GM19023 (cell line): ENCODE data around the gene SLC16A2.
"Not testable (repeated sequence)": the region's sequence is repeated elsewhere in the genome, so short reads cannot be mapped to it uniquely, and the experiment has no call there.

ENCODE experiments used
- ATAC-seq: cut with Tn5 transposase; IDR thresholded peaks from one replicate; pipeline ENCODE4 v1.9.1; 2021; ENCODE audit warnings: mild to moderate bottlenecking, moderate library complexity; ENCODE audit not compliant: unreplicated experiment

The SLC16A2 gene

DNA sequence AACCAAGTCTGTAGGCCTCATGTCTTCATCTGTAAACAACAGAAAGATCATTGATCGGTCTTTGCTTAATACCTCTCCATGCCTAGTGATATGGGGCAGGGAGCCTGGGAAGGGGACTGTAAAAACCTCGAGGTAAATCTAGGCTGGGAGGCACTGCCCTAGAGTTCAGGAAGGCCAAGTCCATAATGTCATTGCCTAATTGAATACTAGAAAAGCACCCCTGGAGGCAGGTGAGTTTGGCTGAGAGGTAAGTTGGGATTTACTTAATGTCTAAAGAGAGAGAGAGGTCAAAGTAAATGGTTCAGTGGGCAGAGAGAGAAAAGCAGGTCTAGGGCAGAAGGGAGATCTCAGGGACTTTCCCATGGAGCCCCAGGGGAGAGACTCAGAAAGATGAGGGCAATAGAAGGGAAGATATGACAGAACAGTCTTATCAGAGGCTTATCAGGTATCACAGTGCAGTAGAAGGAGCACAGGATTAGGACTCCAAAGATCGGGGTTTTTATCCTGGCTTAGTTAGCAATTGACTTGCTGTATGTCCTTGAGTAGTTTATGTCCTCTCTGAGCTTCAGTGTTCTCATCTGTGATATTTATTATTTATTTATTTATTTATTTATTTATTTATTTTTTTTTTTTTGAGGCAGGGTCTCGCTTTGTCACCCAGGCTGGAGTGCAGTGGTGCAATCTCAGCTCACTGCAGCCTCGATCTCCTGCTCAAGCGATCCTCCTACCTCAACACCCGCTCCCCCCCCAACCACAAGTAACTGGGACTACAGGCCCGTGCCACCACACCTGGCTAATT is 85.2 kb downstream of the SLC16A2 start:
- peak; percentile 89 for ATAC-seq

DNA sequence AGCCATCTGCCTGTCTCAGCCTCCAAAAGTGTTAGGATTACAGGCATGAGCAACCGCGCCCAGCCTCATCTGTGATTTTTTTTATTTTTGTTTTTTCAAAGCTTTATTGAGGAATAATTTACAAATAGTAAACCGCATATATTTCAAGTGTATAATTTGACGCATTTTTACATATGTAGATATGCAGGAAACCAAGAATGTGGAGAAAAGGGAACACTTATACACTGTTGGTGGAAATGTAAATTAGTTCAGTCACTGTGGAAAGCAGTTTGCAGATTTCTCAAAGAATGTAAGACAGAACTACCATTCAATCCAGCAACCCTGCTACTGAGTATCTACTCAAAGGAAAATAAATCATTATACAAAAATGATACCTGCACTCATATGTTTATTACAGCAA is 85.9 kb downstream of the SLC16A2 start:
- ATAC-seq, result no peak

DNA sequence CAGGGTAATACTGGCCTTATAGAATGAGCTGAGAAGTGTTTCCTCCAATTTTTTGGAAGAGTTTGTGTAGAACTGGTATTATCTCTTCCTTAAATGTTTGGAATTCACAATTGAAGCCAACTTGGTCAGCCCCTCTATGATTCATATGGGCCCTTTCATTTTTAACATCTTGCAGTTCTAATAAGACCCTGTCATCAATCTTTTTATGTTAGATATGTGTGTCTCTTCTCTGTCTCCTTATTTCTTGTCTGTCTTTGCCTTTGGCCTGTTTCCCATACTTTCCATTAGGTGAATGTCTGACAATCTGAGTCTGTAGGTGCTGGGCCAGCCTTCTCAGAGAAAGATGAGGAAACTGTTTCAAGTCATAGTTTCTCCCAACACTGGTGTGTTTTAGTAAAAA is 88.7 kb downstream of the SLC16A2 start:
- no peak for ATAC-seq

DNA sequence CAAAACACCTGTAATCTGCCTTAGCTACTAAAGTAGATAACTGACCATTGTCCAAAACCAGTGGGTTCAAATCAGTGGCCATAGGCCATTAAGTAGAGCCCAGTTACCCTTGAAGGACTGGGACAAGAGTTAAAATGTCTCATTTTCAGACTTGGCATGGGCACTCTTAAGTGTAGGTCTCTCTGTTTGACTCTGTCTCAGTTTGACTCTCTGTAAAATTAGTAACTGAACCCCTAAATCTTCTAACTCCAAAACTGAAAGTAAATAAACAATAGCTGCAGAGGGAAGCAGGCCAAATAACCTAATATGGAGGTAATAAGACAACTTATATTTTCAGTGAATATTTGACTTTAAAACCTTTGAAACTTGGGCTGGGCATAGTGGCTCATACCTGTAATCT is 89.1 kb downstream of the SLC16A2 start:
- peak; percentile 46 for ATAC-seq

DNA sequence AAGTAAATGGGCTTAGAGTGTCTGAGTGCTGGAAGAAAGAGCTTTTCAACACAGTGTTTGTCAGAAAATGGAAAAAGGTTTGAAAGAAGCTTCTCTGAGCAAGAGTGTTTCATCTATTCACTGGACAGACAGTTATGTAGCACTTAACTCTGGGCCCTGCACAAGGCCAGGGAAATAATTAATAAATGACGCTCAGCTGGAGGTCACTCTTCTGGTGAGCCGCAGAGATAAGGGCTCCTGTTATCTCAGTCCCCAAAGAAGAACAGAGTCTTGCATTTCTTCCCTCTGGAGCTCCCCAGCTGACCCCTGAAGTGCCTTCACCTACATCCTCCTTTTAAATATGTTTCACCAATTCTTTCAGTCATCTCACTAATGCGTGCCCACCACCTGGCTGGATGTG is 90.4 kb downstream of the SLC16A2 start:
- ATAC-seq, result no peak

DNA sequence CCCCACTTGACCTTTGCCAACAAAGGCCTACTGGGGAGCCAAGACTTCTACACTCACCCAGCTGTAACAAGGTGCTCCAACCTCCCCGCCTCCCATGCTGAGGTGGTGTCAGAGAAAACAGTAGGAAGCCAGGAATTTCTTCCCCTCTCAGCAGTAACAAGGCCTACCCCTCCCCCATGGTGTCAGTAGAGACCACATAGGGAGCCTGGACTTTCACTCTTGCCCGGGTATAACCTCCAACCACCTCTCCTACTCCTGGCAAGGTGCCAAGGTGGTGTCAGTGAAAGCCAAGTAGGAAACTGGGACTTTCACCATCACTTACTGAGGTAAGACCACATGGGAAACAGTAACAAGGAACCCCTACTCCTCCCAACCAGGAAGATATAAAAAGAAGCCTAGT is 93.1 kb downstream of the SLC16A2 start:
- no peak for ATAC-seq

DNA sequence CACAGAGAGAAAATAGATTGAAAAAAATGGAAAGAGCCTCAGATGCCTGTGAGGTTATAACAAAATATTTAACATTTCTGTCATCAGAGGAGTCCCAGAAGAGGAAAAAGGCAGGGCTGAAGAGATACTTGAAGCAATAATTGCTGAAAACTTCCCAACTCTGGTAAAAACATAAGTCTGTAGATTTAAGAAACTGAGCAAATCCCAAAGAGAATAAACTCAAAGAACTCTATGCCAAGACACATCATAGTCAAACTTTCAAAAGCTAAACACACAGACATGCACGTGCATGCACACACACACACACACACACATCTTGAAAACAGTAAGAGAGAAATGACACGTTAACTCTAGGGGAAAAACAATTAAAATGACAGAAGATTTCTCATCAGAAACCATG is 94.1 kb downstream of the SLC16A2 start:
- no peak for ATAC-seq

DNA sequence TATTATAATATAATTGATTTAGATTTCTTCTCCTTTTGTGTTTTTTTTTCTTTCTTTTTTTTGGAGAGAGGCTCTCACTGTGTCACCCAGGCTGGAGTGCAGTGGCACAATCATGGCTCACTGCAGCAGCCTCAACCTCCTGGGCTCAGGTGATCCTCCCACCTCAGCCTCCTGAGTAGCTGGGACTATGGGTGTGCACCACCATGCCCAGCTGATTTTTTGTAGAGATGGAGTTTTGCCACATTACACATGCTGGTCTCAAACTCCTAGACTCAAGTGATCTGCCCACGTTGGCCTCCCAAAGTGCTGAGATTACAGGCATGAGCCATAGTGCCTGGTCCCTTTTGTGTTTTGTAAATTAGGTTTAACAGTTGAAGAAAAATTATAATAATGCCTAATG is 94.7 kb downstream of the SLC16A2 start:
- not testable (repeated sequence) for ATAC-seq

DNA sequence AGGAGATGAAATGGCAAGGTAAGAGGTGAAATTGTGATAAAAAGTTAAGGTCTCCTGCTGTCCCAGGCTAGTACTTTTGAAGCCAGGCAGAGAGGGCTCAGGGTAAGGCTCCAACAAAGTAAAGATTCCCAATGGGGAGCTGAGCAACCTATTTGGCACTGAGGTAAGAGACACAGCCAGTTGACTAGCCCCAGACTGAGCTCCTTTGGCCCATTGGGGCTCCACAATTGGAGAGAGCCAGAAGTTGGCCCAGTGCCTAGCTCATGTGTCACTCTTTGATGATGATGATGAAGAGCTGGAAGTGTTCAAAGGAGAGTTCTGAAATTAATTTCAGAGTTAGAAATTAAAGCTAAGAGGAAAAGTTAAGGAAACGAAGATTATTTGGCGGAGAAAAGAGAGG is 98.6 kb downstream of the SLC16A2 start:
- ATAC-seq, result no peak

DNA sequence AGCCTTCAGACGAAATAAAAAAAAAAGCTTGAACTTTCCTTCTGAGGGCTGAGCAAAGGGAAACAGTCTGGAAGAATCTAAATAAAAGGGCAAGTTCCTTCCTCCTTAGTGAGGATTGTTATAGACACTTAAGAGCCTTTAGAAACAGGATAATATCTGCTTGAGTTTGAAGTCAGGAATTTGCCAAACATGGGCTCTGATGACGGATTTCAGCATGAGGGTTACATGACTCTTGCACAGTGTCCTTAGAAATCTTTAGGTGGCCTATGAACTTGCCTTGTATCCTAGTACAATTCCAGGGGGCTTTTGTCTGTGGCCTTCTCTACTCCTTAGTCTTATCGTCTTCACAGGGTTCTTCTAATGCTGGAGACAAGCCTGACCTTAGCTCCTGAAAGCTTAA is 99.0 kb downstream of the SLC16A2 start:
- no peak for ATAC-seq

DNA sequence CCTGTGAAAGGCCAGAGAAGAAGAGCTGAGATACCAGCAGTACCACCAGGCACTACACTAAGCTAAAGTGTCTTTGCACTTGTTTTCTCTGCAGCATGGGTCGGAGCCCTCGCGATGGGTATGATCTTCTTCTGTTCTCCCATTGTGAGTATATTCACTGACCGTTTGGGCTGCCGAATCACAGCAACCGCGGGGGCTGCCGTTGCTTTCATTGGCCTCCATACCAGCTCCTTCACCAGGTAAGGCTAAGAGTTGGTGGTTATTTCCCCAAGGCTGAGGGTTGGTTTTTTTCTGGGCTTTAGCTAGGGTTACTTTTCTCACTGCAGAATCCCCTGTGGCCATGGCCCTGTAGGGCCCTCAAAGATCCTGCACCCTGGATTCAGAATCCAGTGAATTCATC is 99.6 kb downstream of the SLC16A2 start:
- no peak for ATAC-seq

DNA sequence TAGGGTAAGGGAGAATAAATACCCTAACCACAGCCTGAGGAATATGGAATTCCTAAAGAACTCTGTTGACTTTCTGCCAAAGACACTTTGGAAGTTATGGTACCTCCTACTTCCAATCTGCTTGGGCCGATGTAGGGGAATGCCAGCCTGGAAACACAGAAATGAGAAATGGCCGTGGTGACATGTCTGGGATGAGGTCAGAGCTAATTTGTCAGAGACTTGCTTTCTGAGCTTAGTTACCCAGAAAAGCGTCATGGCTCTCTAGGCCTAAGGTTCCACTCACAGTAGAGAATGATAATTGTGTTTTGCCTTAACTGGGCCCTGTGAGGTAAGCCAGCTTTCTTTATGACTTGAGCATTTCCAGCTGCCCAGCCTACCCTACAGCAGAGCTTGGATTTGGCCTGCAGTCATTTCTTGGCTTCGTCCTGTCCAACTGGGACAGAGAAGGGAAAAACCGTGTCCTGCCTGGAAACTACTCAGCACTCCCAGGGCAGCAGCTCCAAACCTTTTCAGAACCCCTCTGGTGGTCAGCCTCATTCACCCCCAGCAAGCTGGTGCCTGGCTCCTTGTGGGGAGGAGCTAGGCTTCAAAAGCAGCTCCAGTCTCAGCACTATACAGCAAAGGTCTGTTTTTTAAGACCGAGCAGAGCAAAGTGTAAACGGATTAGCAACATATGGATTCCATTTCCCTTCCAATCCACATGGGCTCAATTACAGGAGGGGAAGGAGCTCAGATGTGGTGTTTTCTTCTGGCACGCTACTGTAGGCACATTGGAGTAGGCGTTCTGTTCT is 100.9 kb downstream of the SLC16A2 start:
- no peak for ATAC-seq

DNA sequence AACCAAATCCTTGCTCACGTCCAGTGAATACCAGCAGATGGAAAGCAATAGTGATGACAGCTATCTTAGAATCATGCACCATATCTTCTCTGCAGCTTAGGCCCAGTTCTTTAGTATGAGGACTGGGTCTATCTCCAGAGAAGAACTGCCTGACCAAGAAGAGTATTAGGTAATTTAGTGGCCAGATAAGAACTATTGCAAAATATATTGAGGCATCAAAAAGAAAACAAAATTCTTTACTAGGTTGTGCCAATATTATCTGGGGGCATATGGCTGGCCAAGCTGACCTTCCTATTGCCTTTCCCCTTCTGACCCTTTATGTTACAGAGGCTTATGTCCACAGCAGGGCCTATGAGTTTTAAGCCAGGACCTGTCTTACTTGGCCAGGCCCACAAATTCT is 101.9 kb downstream of the SLC16A2 start:
- no peak for ATAC-seq

DNA sequence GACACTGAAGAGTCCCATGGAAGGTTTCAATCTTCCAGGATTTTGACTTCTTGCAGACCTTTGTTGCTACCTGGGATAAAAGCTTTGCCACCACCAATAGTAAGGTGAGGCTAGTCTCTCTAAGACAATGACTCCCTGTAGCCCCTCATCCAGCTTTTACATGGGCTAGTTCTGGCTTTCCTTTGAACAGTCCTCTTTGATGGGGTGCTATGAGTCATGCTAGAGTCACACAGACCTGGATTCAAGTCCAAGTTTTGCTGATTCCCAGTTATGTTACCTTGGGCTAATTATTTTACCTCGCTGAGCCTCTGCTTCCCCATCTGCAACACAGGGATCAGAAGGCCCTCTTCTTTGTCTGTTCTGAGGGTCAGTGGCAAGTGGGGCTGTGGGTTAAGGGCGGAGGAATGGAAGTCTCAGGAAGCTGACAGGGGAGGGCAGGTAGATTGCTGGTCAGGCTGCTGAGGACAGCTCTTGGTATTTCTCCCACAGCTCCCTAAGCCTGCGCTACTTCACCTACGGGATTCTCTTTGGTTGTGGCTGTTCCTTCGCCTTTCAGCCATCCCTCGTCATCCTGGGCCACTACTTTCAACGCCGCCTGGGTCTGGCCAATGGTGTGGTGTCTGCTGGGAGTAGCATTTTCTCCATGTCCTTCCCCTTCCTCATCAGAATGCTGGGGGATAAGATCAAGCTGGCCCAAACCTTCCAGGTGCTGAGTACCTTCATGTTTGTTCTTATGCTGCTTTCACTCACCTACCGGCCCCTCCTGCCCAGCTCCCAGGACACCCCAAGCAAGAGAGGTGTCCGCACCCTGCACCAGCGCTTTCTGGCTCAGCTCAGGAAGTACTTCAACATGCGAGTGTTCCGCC is 102.8 kb downstream of the SLC16A2 start:
- no peak for ATAC-seq

DNA sequence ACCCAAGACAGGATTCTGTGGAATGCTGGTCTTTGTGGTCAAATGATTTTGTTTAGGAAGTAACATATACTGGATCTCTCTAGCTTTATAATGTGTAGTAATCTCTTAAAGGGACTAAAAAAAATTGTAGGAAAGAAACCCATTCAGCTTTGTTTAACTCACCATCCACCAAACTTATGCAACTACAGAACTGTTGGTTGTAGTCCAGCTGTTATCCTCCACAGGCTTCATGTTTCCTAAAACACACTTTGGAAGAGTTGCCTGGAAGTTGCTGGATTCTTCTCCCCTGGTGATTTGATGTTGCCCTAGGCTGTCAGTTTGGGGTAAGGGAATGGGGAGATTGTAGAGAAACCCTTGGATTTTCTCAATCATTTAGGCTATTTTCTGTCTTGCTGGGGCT is 103.8 kb downstream of the SLC16A2 start:
- no peak for ATAC-seq

DNA sequence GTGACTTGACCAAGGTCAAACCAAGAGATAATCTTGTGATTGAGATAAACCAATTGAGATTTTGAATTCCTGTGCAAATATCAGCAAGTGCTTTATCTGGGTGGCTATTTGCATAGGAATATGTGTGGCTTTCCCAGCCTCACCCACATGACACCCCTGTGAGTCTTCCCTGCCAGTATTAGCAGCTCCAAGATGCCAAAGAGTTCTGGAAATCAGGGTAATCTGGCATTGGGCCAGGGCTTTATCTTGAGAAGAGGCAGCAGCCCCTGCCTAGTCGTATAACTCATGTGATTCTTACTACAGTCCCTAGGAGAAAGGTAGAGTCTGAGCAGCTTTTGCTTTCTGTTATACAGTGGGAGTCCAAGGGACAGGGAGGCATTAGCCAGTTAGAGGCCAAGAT is 105.5 kb downstream of the SLC16A2 start:
- ATAC-seq, result no peak

DNA sequence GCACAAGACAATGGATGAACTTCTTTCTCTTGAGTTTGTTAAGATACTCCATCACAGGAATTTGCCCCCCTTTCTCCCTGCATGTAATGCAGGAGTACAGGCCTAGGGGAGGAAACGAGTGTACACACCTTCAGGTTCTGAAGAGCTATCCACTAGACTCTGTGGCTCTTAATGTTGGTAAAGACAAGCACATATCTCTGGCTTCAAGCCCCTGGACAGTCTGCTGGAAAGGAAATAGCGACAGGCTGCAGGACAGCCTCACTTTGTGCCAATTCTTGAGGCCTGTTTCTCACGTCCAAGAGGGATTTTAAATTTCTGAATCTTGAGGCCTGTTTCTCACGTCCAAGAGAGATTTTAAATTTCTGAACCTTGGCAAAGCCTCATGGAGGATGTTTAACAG is 106.1 kb downstream of the SLC16A2 start:
- ATAC-seq, result no peak

DNA sequence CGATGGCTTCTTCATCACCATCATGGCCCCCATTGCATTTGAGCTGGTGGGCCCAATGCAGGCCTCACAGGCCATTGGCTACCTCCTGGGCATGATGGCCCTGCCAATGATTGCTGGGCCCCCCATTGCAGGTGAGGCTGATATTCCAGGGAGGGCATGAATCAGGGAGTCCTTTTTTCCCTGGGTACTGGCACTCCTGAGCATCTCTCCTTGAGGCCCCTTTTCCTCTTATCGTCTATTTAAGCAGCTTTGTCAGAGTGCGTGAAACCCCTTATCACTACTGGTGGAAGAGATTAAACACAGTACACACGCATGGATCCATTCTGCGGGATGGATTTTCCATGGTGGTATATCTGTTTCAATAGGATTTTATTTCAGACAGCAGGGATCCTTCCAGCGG is 108.0 kb downstream of the SLC16A2 start:
- ATAC-seq, result no peak

DNA sequence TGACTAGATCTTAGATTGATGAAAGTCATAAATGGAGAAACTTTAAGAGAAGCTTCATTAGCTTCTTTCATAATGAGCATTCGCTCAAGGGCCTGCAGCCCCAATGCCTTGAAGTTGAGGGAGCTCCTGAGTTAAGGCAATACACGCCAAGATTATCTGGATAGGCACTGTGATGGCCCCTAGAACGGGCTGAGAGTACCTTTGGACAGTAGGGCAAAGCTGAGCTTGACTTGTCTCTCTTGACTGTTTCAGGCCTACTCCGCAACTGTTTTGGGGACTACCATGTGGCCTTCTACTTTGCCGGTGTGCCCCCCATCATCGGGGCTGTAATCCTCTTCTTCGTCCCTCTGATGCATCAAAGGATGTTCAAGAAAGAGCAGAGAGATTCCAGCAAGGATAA is 109.8 kb downstream of the SLC16A2 start:
- ATAC-seq, result no peak

DNA sequence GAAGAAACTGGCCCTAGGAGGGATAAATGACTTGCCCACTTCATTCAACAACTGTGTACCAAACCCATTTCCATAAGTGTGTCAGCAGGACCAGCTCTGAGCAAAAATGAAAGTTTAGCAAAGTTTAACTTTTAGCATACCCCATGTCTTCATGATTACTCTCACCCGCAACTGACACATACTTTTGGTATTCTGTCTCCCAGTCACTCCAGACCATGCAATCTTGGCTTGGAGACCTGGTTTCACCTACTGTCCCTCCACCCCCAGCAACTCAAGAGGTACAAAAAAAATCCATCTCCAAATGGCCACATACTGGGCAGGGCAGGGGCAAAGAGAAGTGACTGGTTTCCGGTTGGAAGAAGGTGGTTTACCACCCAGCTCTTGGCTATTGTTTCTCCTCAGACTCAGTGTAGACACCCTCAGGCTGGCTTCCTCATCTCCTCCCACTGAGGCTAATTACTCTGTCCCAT is 113.3 kb downstream of the SLC16A2 start:
- ATAC-seq, result peak; percentile 32

DNA sequence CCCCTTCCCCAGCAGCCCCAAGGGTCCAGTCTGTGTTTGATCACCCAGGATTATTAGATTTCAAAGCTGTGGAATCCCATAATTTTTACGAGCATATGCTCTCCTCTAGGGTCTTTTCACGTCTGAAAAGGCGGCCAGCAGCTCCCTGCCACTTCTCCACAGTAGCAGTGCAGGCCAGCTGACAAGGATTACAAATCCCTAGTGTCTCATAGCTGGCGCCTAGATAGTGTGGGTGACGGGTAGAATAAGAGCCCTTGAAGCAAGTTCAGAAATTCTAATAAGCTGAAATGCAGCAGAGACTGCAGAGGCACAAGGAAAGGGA is 113.8 kb downstream of the SLC16A2 start:
- no peak for ATAC-seq
